ENCODE measurements around the gene TRAFD1. TPM values are rescaled to one million over a fixed set of nuclear protein-coding genes. Genes with fewer than 3 reads are reported as not detected.

Gene TRAFD1
- total RNA-seq, 1 experiment from 2014 or later, result 25.5 TPM

GRCh38 chr12:112184056-112184887 is 58.9 kb downstream of the TRAFD1 start:
- peaks cover 0 to 7% of the 10 kb centered on the region in 2 experiments; a peak in 2 of 4 replicates for H3K36me3 ChIP-seq (ENCODE audit: control insufficient read depth in 1 of 2, insufficient read depth in 2 of 2, low read length in 2 of 2)
- H3K4me3 ChIP-seq (replicated peaks in 1 of 2; ENCODE audit: low read depth in 1 of 2, low read length in 2 of 2), result no peak overlapping the region
- H3K79me2 ChIP-seq (ENCODE audit: insufficient read depth, low read length), result no peaks in the 10 kb centered on the region
- no peak overlapping the region for H3K27ac ChIP-seq (ENCODE audit: low read depth, low read length)
- H3K9ac ChIP-seq (ENCODE audit: low read length), result no peak overlapping the region
- no peak overlapping the region for H2AFZ ChIP-seq (ENCODE audit: low read depth, low read length, poor library complexity, severe bottlenecking)
- TF ChIP-seq CEBPB (IDR thresholded peaks at IDR 0.05; ENCODE audit: low read depth) (no peak), REST (IDR thresholded peaks at IDR 0.05; ENCODE audit: low read depth) (no peak), ZNF274 (IDR thresholded peaks at IDR 0.05; ENCODE audit: low read depth, low read length) (no peak), SRF (IDR thresholded peaks at IDR 0.05; ENCODE audit: low read depth) (no peak), MAX (IDR thresholded peaks at IDR 0.05) (no peak), CBX3 (IDR thresholded peaks at IDR 0.05; ENCODE audit: low read depth) (no peak), RAD21 (IDR thresholded peaks at IDR 0.05; ENCODE audit: low read depth) (no peak), JUND (IDR thresholded peaks at IDR 0.05) (no peak)
- H4K20me1 ChIP-seq (ENCODE audit: insufficient read depth), result no peaks in the 10 kb centered on the region
- no peaks in the 10 kb centered on the region for H3K4me1 ChIP-seq (ENCODE audit: control insufficient read depth in 1 of 2, insufficient read depth in 2 of 2, low read length in 2 of 2)
- ChIA-PET CTCF (no interaction called here), POLR2A (no interaction called here), RAD21 (ENCODE audit: low non-redundant PET in 1 of 2, low total read pairs in 2 of 2, uncharacterized antibody in 2 of 2, unreplicated experiment in 2 of 2) (no interaction called here)
- H3K27me3 ChIP-seq (ENCODE audit: insufficient read depth, low read length), result no peaks in the 10 kb centered on the region
- no peaks in the 10 kb centered on the region for H3K9me3 ChIP-seq (ENCODE audit: control insufficient read depth in 1 of 2, insufficient read depth in 1 of 2, low read depth in 1 of 2, low read length in 2 of 2)
- H3K4me2 ChIP-seq (ENCODE audit: low read length), result no peak overlapping the region
- no peak for ATAC-seq
- intact Hi-C loops (cut with micrococcal nuclease), result no loop called here
- no peaks in the 10 kb centered on the region for H3K9me2 ChIP-seq (ENCODE audit: insufficient read depth)
- no TSS peak for BruUV-seq (replicated peaks)
- no peak for DNase-seq (ENCODE audit: low read depth, low spot score)

Measured in HCT116 (cell line).